Activated effector memory CD4-positive, alpha-beta T cell treated with anti-CD3 and anti-CD28 coated beads, Interleukin-2, amount 50 U/mL, for 16 hours (primary cell): ENCODE data around the gene ANKRD2.
"Not testable (repeated sequence)": the region's sequence is repeated elsewhere in the genome, so short reads cannot be mapped to it uniquely, and the experiment has no call there.

Experiments
- DNase-seq: peaks from one replicate; pipeline ENCODE4 v3.0.0-alpha.2; 2020

The ANKRD2 gene

GRCh38 chr10:97574374-97575126, 2.0 kb downstream of the ANKRD2 start:
- no peak for DNase-seq

DNA sequence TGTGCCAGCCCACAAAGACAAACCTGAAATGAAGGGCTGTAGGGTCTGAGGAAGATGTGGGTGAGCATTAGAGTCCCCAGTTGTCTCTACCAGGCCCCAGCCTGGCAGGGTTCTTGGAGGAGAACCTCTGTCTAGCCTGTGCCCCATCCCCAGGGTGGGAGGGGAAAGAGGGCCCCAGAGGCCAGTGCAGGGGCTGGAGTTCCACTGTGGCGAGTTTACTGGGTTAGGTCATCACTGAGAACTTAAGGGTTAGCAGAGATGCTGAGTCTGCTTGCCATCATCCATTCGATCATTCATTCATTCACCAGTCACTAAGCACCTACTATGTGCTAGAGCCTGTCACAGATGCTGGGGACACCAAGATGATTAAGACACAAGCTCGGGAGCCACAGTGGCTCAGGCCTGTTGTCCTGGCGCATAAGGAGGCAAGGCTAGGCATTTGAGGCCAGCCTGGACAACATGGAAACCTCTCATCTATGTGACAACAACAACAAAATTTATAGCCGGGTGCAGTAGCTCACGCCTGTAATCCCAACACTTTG, 2.6 kb downstream of the ANKRD2 start:
- DNase-seq, result no peak

DNA sequence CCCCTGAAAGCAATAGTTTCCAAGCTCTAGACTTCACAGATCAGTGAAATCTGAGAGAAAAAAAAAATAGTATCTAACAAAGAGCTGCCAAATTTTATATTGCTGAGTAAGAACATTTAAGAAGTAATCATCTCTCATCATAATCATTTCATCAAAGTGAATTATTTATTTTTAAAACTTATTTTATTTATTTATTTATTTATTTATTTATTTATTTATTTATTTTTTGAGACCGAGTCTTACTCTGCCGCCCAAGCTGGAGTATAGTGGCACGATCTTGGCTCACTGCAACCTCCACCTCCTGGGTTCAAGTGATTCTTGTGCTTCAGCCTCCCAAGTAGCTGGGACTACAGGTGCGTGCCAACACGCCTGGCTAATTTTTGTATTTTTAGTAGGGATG, 3.9 kb downstream of the ANKRD2 start:
- not testable (repeated sequence) for DNase-seq

GRCh38 chr10:97577701-97578100, 5.1 kb downstream of the ANKRD2 start:
- DNase-seq, result no peak

DNA sequence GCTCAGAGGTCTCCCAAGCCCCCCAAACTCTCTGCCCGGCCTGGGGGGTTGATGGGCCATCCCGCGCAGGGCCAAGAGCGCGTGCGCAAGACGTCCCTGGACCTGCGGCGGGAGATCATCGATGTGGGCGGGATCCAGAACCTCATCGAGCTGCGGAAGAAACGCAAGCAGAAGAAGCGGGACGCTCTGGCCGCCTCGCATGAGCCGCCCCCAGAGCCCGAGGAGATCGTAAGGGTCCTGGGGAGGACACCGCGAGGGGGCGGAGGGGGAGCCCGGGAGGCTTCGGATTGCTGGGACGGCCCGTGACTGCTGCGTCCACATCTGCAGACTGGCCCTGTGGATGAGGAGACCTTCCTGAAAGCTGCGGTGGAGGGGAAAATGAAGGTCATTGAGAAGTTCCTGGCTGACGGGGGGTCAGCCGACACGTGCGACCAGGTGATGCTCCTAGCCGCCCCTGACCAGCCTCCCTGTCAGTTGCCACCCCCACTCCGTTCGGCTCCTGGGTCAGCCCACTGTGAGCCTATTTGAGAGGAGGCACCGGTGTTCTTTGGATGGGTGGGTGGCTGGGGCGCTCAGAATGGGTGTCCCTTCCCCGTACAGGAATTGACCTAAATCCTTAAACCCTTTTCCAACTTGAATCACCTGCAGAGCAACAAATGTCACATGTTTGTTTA, 5.7 kb downstream of the ANKRD2 start:
- DNase-seq, result no peak

- DNase-seq, result no peak
Measured at GRCh38 chr10:97580421-97581367, 8.1 kb downstream of the ANKRD2 start.

DNA sequence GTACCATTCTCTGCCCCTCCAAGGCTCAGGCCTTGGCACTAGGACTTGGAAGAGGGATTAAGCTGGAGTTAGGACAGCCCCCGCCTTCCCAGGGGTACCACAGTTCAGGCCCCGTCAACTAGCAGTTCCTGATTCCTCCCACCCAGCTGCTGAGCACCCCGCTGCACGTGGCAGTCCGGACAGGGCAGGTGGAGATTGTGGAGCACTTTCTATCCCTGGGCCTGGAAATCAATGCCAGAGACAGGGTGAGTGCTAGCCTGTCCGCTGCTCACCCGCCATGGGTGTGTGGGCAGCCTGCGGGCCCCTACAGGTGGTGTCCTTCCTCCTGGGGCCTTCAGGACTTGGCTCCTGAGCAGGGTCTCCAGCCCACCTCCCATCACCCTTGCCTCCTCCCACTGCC, 9.6 kb downstream of the ANKRD2 start:
- DNase-seq, result no peak

DNA sequence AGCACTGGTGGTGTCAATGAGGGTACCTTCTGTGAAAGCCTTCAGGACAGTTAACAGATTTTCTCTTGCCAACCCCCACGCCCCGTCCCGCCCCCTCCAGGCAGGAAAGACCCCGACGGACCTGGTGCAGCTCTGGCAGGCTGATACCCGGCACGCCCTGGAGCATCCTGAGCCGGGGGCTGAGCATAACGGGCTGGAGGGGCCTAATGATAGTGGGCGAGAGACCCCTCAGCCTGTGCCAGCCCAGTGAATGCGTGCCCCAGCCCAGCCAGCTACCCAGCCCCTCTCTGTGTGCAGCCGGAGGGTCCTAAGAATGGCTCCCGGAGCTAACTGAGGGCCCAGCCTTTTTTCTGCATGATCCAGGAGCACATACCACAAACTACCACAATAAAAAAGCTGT, 10.9 kb downstream of the ANKRD2 start:
- no peak for DNase-seq

- DNase-seq, result no peak
Measured at GRCh38 chr10:97584060-97584797, 11.7 kb downstream of the ANKRD2 start, which contains the start of gene HOGA1. HOGA1 (plus strand) TSS chr10:97584389; CDS start chr10:97584704, 315 bp downstream.

DNA sequence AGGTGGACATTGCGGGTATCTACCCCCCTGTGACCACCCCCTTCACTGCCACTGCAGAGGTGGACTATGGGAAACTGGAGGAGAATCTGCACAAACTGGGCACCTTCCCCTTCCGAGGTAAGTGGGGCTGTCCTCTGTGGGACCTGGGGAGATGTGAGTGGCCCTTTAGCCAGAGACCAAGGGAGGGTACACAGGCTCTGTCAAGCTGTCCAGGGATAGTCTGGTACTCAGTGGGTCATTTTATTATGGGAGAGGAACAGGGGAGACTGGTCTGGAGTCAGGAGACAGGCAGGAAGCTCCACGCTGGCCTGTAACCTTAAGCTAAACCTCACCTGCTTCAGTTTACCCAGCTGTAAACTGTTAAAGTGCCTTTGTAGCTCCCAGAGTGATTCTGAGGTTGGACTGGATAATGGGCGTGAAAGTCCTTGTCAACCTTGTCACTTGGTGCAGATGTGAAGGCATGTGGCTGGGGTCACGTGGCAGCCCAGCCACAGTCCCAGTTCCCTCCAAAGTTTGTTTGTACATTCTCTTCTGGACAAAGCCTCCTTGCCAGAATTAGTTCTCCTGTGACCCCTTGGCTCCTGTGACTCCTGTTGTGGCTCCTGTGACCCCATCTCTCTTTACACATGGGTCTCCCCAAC, 12.3 kb downstream of the ANKRD2 start:
- no peak for DNase-seq

- DNase-seq, result no peak
Measured at GRCh38 chr10:97585439-97585811, 12.8 kb downstream of the ANKRD2 start.

DNA sequence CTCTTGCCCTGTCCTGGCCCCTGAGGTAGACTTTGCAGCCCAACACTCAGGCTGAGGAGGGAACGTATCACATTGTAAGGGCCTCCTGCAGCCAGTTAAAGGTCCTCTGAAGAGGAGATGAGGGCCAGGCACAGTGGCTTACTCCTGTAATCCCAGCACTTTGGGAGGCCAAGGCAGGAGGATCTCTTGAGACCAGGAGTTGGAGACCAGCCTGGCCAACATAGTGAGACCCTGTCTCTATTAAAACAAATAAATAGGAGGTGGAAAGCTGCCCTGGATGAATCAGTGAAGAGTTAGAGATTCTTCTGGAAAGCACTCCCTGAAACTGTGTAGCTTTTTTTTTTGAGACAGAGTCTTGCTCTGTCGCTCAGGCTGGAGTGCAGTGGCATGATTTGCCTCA, 14.6 kb downstream of the ANKRD2 start:
- no peak for DNase-seq

DNA sequence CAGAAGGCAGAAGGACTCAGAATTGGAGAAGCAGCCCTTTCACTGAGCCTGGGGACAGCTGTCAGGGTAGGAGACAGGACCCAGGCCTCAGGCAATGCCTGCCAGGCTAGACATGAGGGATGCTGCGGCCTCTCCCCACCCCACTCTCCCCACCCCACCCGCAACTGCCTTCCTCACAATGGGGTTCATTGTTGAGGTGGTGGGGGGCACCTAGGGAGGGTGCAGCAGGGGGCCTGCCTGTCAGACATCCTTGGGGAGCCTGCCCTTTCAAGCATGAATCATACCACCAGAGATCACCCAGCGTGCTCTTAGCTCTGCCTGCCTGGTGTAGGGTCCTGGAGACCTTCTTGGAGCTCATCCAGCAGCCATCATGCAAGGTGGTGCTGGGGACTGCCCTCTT, 16.9 kb downstream of the ANKRD2 start, which contains the start of gene C10orf62:
C10orf62 (plus strand) TSS at position 243 of the 400 bp plus-strand sequence. CDS start 177 bp downstream, outside the sequence.
- no peak for DNase-seq

- no peak for DNase-seq
Measured at GRCh38 chr10:97590082-97590747, 17.6 kb downstream of the ANKRD2 start.

DNA sequence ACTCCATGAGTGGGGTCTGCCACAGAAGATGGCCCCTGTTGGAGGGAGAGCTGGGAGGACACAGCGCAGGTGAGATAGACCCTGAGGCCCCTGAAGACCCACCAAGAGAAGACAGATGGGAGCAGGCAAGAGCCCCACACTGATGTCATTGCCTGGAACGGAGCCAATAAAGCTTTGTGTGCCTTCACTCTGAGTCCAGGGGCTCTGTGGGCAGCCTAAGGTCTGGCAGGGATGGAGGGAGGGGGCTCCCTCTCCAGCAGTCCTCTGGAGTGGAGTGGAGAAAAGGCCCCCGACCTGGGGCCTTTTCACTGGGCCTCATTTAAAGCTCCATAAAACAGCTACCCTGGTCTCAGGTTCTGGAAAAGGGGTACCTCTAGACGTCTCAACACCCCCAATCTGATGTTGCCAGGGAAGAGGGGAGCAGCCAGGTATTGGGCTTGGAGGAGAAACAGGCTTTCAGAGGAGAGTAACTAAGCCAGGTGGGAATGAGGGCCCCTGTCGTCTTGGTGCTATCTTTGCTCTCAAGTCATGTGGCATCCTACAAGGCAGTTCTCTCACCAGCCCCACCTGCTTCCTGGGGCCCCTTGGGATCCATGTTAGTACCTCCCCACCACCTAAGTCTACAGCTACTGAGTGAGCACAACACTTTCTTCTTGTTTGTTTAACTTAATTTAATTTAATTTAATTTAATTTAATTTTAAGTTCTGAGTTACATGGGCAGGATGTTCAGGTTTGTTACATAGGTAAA, 18.3 kb downstream of the ANKRD2 start:
- DNase-seq, result no peak

DNA sequence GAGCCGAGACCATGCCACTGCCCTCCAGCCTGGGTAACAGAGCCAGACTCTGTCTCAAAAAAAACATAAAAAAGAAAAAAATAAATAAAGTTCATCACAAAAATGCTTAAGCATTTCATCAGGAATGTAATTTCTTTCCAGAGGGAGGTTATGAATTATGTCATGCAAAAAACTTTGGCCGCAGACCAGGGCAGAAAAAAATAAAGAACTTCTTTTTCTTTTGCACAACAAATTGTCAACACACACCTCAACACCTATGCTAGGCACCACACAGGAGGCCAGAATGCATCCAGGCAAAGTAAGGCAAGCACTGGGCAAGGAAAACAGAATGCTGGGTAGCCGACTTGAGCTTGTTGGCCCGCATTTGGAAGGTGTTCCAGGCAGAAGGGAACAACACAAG, 20.8 kb downstream of the ANKRD2 start:
- DNase-seq, result no peak

- DNase-seq, result no peak
Measured at GRCh38 chr10:97596101-97597082, 23.8 kb downstream of the ANKRD2 start.

DNA sequence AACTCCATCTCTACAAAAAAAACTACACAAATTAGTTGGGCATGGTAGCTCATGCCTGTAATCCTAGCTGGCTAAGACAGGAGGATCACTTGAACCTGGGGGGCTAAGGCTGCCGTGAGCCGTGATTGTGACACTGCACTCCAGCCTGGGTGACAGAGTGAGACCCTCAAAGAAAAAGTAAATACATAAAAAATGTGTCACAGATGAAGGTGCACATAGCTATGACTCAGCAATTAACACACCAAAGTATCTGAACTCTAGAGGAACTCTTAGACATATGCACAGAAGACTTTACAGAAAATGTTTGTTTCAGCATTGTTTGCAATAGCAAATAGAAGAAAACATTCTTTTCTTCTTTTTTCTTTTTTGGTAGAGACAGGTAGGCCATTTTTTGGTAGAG, 25.2 kb downstream of the ANKRD2 start:
- DNase-seq, result no peak
